ENCODE data around the gene ANKDD1B.
A peak's percentile ranks its signal among the peaks of the same experiment; 100 is the strongest.

The ANKDD1B gene

DNA sequence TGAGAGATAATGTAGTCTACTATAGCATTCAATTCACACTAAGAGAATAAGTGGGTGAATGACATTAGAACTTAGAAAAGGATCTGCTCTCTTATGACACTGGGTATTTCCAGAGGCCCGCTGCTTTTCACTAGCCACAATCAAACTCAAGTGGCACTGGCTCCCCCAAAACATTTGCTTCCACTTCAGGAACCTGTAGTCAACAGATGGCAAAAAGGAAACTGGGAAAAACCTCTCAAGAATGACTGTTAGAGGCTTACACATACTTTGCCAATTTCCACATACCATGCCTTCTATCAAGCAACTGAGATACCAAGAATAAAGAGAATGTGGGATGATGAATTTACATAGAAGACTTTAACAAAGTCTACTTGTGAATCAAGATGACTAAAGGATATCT lies 94.8 kb downstream of the ANKDD1B start:
- DNase-seq (ENCODE audit: low read depth, low spot score), result no peak

DNA sequence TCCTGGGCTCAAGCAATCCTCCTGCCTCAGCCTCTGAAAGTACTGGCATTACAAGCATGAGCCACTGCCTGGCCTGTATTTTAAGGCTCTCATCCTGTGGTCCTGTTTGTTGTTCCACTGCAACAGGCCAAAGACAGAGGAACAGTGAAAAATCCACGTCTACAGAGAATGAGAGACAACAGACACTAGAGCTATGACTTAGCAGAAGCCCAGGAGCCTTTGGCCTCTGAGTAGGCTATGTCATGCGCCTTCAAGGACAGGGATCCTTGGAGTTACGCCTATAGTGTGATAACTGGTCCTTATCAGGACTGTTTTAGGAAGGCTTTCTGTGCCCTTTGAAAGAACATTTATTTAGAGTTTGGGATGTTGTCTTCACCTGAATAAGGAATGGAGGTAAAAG lies 95.5 kb downstream of the ANKDD1B start:
- DNase-seq (ENCODE audit: low read depth, low spot score), result no peak

DNA sequence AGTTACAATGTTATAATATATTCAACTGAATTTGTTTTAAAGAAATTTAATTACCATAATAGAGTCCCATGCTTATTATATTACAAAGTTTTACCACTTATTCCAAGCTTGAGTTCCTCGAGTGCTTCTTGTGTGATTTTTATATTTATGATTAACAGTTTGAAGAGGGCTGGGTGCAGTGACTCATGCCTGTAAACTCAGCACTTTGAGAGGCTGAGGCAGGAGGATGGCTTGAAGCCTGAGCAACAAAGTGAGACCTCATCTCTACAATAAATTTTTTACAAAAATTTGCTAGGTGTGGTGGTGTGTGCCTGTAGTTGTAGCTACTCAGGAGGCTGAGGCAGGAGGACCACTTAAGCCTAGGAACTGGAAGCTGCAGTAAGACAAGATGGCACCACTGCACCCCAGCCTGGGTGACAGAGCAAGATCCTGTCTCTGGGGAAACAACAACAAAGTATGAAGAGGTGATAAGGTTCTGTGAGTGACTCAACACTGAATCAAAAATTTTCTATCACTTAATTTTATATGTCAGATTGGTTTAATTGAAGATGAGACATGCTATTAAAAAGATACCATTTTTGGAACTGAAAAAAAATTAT lies 96.8 kb downstream of the ANKDD1B start:
- no peak for DNase-seq (ENCODE audit: low read depth, low spot score)

DNA sequence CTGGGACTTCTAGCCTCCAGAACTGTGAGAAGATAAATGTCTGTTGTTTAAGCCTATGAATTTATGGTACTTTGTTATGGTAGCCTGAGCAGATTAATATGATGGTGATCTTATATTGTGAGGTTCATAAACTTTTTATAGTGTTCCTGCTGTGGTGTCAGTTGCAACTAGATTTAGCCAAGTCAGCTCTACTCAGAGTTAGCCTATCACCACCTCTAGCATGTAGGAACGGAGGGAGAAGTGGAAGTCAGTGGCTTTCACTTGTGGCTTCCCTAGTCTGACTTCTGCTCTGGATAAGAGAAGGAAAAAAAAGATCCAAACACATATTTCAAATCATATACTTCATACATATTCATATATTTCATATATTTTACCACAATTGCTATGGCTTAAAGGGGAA lies 99.4 kb downstream of the ANKDD1B start:
- DNase-seq (ENCODE audit: low read depth, low spot score), result no peak

DNA sequence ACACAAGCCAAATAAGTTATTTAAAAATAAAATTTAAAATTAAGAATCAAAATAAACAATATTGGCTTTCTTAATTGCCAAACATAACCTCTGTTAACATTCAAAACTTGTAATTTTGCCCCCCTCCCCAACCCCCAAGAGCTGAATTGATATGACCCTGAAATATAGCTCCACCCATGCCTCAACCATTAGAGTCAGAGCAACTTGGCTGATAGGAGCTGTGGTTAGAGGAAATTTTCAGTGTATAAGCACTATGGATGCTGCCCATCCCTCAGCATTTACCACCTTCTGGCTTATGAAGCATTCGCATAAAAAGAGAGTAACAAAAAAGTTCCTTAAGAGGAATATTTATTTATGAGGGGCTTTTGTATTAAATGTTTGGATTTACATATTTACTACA lies 99.9 kb downstream of the ANKDD1B start:
- DNase-seq (ENCODE audit: low read depth, low spot score), result no peak

DNA sequence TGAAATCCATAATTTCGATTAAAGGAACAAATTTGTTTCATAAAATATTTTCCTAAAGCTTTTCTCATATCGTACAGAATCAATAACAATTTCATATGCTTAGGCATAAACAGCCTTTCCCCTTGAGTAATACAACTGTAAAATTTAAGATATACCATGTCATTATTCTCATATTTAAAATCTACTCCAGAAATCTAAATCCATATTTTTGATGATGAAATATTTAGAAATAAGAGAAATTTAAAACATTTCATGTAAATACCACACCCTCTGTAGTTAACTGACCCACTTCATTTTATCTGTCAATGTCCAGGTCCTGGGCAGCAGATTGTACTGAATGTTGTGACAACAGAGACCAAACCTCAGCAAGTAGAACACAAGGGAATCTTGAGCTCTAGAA lies 100.8 kb downstream of the ANKDD1B start:
- DNase-seq (ENCODE audit: low read depth, low spot score), result no peak

DNA sequence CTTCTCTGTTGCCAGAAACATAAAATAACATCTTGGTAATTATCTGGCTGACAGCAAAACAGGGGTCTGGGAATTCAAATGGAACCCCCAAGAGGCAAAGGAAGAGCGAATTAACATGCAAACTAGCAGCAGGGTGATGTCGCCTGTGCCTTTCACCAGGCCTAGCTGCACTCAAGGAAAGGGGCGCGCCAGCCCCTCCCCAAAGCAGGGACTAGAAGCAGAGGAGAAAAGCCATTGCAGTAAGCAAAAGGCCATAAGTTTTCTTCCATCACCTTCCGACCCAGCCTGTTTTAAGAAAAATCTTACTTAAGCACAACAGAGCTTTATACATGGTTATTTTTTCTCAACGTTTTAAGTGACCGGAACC lies 105.4 kb downstream of the ANKDD1B start:
- no peak for DNase-seq (ENCODE audit: low read depth, low spot score)

DNA sequence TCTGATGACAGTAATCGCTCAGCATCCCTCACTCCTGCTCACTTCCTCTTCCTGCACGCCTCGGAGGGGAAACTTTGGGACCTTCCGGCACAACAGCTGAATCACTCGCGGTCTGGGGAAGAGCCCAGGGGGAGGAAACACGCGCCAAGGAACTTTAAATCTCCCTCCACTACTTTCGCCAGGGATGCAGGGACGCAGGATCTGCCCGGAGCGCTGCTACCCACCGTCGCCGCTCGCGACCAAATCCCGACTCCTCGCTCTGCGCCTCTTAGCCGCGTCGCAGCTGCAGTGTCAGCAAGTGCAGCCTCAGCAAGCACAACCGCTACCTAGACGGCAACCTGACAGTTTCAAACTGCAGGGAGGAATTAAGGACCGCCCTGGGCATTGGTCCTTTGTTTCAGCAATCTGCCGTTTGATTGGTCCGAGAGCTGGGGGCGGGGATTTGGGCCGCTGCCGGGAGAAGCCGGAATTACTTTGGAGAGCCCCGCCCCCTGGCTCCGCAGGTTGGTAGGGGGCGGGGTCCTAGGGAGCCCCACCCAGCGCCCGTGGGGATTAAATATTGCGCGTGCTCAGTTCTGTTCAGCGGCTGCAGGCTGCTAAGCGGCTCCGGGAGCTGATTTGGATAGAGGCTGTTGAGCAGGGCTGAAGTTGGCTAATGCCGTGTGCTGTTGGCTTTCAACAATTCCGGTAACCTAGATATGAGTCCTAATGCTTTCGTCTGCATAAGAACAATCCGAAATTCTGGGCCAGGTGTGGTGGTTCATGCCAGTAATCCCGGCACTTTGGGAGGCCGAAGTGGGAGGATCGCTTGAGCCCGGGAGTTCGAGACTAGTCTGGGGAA lies 106.0 kb downstream of the ANKDD1B start, which contains the start of gene POC5:
Gene POC5 (minus strand): TSS at position 356 of the 841 bp plus-strand sequence. CDS start 4,500 bp downstream, outside the sequence.
- DNase-seq (ENCODE audit: low read depth, low spot score), result peak; percentile 86

DNA sequence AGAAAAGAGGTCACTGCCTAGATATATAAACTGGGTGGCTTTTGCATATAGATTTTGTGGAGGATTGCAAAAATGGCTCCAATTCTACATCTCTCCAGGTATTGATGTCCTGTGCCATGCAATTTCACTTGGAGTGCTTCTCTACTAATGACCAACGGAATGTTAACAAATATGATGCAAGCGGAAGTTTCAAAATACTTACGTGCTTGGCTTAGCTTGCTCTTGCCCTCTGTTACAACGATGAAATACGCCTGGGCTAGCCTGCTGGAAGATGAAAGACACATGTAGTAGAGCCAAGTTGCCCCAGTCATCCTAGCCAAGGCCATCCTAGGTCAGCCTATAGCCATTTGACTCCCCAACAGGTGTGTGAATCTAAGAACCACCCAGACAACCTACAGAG lies 109.6 kb downstream of the ANKDD1B start:
- no peak for DNase-seq (ENCODE audit: low read depth, low spot score)
